SK-N-SH (cell line): ENCODE data around the gene MAP4. TPM values are rescaled to one million over a fixed set of nuclear protein-coding genes. Genes with fewer than 3 reads are reported as not detected.

Experiments
- CTCF ChIA-PET: fragments of 300-600, 350-600 bp; formaldehyde crosslinking; extraction: SDS; loops from one replicate; lab custom pipeline; 2021; lab: Yijun Ruan, JAX
- POLR2A ChIA-PET: fragments of 350-600 bp; sonication (Branson Sonifier 250); formaldehyde crosslinking; extraction: SDS; loops from one replicate; lab custom pipeline; 2020; ENCODE audit warnings: antibody characterized with exemption, inconsistent platforms; lab: Yijun Ruan, JAX
- DNase-seq: peaks from one replicate; pipeline ENCODE4 v3.0.0; 2012
- H2AFZ ChIP-seq: fragments of 200-600 bp; sonication (generic); 2 replicates; pipeline ENCODE4 v1.8.1; 2016; ENCODE audit warnings: antibody characterized with exemption, mild to moderate bottlenecking, low read depth
- H3F3A ChIP-seq: fragments of 200-600 bp; sonication (generic); replicated peaks from 2 replicates; pipeline ENCODE3; 2016; ENCODE audit warnings: antibody characterized with exemption, mild to moderate bottlenecking; ENCODE audit not compliant: insufficient read depth
- H3K27ac ChIP-seq, 2 experiments: fragments of 200-500 bp in 1 of 2; fragments of 200-600 bp in 1 of 2; sonication (Bioruptor generic) in 1 of 2; sonication (generic), shearing (Covaris generic) in 1 of 2; 2 replicates each; pipeline versions ENCODE4 v1.5.1 to v1.6.1; 2014 to 2016; ENCODE audit warnings: low read depth in 2 of 2, inconsistent platforms in 1 of 2, low read length in 1 of 2, mild to moderate bottlenecking in 1 of 2, mixed read lengths in 1 of 2
- H3K27me3 ChIP-seq: fragments of 200-600 bp; sonication (generic), shearing (Covaris generic); 2 replicates; pipeline ENCODE4 v1.6.1; 2016; ENCODE audit warnings: mixed run types; ENCODE audit not compliant: insufficient read depth
- H3K36me3 ChIP-seq, 2 experiments: fragments of 200-500 bp in 1 of 2; fragments of 200-600 bp in 1 of 2; sonication (Bioruptor generic) in 1 of 2; sonication (generic) in 1 of 2; replicated peaks in 1 of 2; 2 replicates each; pipeline versions ENCODE3 to v1.5.1; 2014 to 2016; ENCODE audit warnings: low read length in 1 of 2, mild to moderate bottlenecking in 1 of 2; ENCODE audit not compliant: insufficient read depth in 2 of 2, control insufficient read depth in 1 of 2
- H3K4me1 ChIP-seq, 2 experiments: fragments of 200-500 bp in 1 of 2; fragments of 200-600 bp in 1 of 2; sonication (Bioruptor generic) in 1 of 2; sonication (generic), shearing (Covaris generic) in 1 of 2; 2 replicates each; pipeline versions ENCODE4 v1.5.1 to v1.6.1; 2014 to 2016; ENCODE audit warnings: low read depth in 1 of 2, low read length in 1 of 2, mixed run types in 1 of 2; ENCODE audit not compliant: insufficient read depth in 2 of 2, control insufficient read depth in 1 of 2
- H3K4me2 ChIP-seq: fragments of 200-600 bp; sonication (generic), shearing (Covaris generic); 2 replicates; pipeline ENCODE4 v1.6.1; 2017; ENCODE audit warnings: mixed run types
- H3K4me3 ChIP-seq, 2 experiments: fragments of 200-500 bp in 1 of 2; fragments of 200-600 bp in 1 of 2; sonication (Bioruptor generic) in 1 of 2; sonication (generic), shearing (Covaris generic) in 1 of 2; 2 replicates each; pipeline versions ENCODE4 v1.5.1 to v1.8.1; 2014 to 2016; ENCODE audit warnings: low read depth in 2 of 2, inconsistent platforms in 1 of 2, low read length in 1 of 2, mild to moderate bottlenecking in 1 of 2, mixed read lengths in 1 of 2, moderate library complexity in 1 of 2
- H3K79me2 ChIP-seq: fragments of 200-600 bp; sonication (generic); 2 replicates; pipeline ENCODE4 v1.8.1; 2017; ENCODE audit warnings: mild to moderate bottlenecking; ENCODE audit not compliant: insufficient read depth
- H3K9ac ChIP-seq: fragments of 200-600 bp; sonication (generic); 2 replicates; pipeline ENCODE4 v1.6.1; 2017; ENCODE audit warnings: mixed run types
- H3K9me2 ChIP-seq: fragments of 200-600 bp; sonication (generic); 2 replicates; pipeline ENCODE4 v1.6.1; 2017; ENCODE audit warnings: mixed run types
- H3K9me3 ChIP-seq: fragments of 200-600 bp; sonication (generic); 2 replicates; pipeline ENCODE4 v1.6.1; 2017; ENCODE audit warnings: mixed run types, mild to moderate bottlenecking, moderate library complexity
- H4K20me1 ChIP-seq: fragments of 200-600 bp; sonication (generic); 2 replicates; pipeline ENCODE4 v1.6.1; 2017; ENCODE audit warnings: mild to moderate bottlenecking, mixed run types; ENCODE audit not compliant: insufficient read depth
- ELF1 ChIP-seq: IDR thresholded peaks from 2 replicates; pipeline ENCODE4 v1.4.0; 2012
- EP300 ChIP-seq, 2 experiments: IDR thresholded peaks; 2 replicates each; pipeline versions ENCODE4 v1.4.0 to v1.6.1; 2012; ENCODE audit warnings: borderline replicate concordance in 1 of 2, low read depth in 1 of 2, low read length in 1 of 2
- EZH2phosphoT487 ChIP-seq: fragments of 200-600 bp; sonication (generic); IDR thresholded peaks from 2 replicates; pipeline ENCODE4 v1.6.1; 2017; ENCODE audit warnings: low read depth, mixed run types, mild to moderate bottlenecking, antibody characterized with exemption, moderate library complexity, borderline replicate concordance
- FOXJ3 ChIP-seq: sonication (generic); formaldehyde crosslinking; IDR thresholded peaks from 2 replicates; pipeline ENCODE4 v1.5.1; 2020; ENCODE audit warnings: mild to moderate bottlenecking, missing genetic modification reagents
- MXI1 ChIP-seq: IDR thresholded peaks from 2 replicates; pipeline ENCODE4 v1.6.1; 2012; ENCODE audit warnings: mild to moderate bottlenecking, low read depth, low read length, improper control_type of control experiment
- NFIC ChIP-seq: IDR thresholded peaks from 2 replicates; pipeline ENCODE4 v1.4.0; 2012; ENCODE audit warnings: borderline replicate concordance
- RAD21 ChIP-seq: IDR thresholded peaks from 2 replicates; pipeline ENCODE4 v1.6.1; 2012; ENCODE audit warnings: mild to moderate bottlenecking, low read length
- RXRA ChIP-seq: IDR thresholded peaks from 2 replicates; pipeline ENCODE4 v1.4.0; 2012; ENCODE audit warnings: low read depth, mild to moderate bottlenecking, borderline replicate concordance
- SMC3 ChIP-seq: IDR thresholded peaks from 2 replicates; pipeline ENCODE4 v1.6.1; 2012; ENCODE audit warnings: low read depth, low read length, improper control_type of control experiment
- WGBS: methylation state at CpG from one replicate; pipeline ENCODE4 v1.1.6; 2017; ENCODE audit warnings: low lambda C conversion rate; 5-methylcytosine and 5-hydroxymethylcytosine counted together
- polyA plus RNA-seq, 3 experiments: library from polyadenylated mRNA; depleted of rRNA; stranded (reverse); fragments of >200 nt; gene quantifications; 2 replicates each; pipeline ENCODE4 v1.2.3, GENCODE V29; 2012
- TF ChIP-seq, protein P1 (sequence below): IDR thresholded peaks from 2 replicates; pipeline ENCODE4; 2012
- TF ChIP-seq, protein P2 (sequence below): fragments of 200-600 bp; sonication (generic); IDR thresholded peaks from 2 replicates; pipeline ENCODE4 v1.6.1; 2017; ENCODE audit warnings: antibody characterized with exemption, mild to moderate bottlenecking, moderate library complexity
- TF ChIP-seq, protein P3 (sequence below): IDR thresholded peaks from 2 replicates; pipeline ENCODE4 v1.6.1; 2012; ENCODE audit warnings: mild to moderate bottlenecking, low read depth, low read length, moderate library complexity
- TF ChIP-seq, protein P4 (sequence below): fragments of 150-350 bp; IDR thresholded peaks from 2 replicates; pipeline ENCODE4 v1.6.1; 2016; ENCODE audit warnings: mild to moderate bottlenecking, low read depth, low read length
- TF ChIP-seq, protein P5 (sequence below): IDR thresholded peaks from 2 replicates; pipeline ENCODE4 v1.4.0; 2012; ENCODE audit warnings: low read depth

Gene MAP4
- polyA plus RNA-seq, 1 of the 3 experiments (the other 2 are of a cell fraction), result 121 TPM

DNA sequence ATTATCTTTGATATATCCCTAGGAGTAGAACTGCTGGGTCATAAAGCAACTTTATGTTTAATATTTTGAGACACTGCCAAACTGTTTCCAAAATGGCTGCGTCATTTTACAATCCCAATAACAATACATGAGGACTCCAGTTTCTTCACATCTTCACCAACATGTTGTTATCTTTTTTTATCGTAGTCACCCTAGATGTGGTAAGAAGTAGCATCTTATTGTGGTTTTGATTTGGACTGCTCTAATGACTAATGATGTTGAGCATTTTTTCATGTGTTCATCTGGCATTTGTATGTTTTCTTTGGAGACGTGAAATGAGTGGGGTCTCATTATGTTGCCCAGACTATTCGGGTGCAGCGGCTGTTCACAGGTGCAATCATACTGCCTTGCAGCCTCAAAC, 83.8 kb downstream of the MAP4 start:
- no peak overlapping the region for H3K4me2 ChIP-seq
- H3K4me1 ChIP-seq, result no peaks in the 10 kb centered on the region
- no peaks in the 10 kb centered on the region for H3K9me3 ChIP-seq
- peaks cover 4 to 17% of the 10 kb centered on the region in 2 experiments for H3K36me3 ChIP-seq
- 98% methylated on average over 5 of the region's 5 CpGs for WGBS
- POLR2A ChIA-PET, result no interaction called here
- no peaks in the 10 kb centered on the region for H3F3A ChIP-seq
- H3K79me2 ChIP-seq, result peaks cover 94% of the 10 kb centered on the region; the same call in 1 of the 2 replicates
- H3K9ac ChIP-seq, result no peak overlapping the region
- H3K27ac ChIP-seq, result no peak overlapping the region
- H4K20me1 ChIP-seq, result peaks cover 61% of the 10 kb centered on the region
- DNase-seq, result no peak
- no peak overlapping the region for H3K4me3 ChIP-seq
- no peaks in the 10 kb centered on the region for H3K27me3 ChIP-seq
- no peaks in the 10 kb centered on the region for H3K9me2 ChIP-seq
- TF ChIP-seq ELF1 (no peak), EP300 (IDR thresholded peaks at IDR 0.05; ENCODE audit: borderline replicate concordance in 1 of 2, low read depth in 1 of 2, low read length in 1 of 2) (no peak), MXI1 (no peak), RAD21 (no peak), SMC3 (no peak), NFIC (no peak), RXRA (no peak), FOXJ3 (no peak), EZH2phosphoT487 (no peak)
- TF ChIP-seq, protein P1, sequence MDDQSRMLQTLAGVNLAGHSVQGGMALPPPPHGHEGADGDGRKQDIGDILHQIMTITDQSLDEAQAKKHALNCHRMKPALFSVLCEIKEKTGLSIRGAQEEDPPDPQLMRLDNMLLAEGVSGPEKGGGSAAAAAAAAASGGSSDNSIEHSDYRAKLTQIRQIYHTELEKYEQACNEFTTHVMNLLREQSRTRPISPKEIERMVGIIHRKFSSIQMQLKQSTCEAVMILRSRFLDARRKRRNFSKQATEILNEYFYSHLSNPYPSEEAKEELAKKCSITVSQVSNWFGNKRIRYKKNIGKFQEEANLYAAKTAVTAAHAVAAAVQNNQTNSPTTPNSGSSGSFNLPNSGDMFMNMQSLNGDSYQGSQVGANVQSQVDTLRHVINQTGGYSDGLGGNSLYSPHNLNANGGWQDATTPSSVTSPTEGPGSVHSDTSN, result no peak
- TF ChIP-seq, protein P2, sequence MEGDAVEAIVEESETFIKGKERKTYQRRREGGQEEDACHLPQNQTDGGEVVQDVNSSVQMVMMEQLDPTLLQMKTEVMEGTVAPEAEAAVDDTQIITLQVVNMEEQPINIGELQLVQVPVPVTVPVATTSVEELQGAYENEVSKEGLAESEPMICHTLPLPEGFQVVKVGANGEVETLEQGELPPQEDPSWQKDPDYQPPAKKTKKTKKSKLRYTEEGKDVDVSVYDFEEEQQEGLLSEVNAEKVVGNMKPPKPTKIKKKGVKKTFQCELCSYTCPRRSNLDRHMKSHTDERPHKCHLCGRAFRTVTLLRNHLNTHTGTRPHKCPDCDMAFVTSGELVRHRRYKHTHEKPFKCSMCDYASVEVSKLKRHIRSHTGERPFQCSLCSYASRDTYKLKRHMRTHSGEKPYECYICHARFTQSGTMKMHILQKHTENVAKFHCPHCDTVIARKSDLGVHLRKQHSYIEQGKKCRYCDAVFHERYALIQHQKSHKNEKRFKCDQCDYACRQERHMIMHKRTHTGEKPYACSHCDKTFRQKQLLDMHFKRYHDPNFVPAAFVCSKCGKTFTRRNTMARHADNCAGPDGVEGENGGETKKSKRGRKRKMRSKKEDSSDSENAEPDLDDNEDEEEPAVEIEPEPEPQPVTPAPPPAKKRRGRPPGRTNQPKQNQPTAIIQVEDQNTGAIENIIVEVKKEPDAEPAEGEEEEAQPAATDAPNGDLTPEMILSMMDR, result no peak
- TF ChIP-seq, protein P3, sequence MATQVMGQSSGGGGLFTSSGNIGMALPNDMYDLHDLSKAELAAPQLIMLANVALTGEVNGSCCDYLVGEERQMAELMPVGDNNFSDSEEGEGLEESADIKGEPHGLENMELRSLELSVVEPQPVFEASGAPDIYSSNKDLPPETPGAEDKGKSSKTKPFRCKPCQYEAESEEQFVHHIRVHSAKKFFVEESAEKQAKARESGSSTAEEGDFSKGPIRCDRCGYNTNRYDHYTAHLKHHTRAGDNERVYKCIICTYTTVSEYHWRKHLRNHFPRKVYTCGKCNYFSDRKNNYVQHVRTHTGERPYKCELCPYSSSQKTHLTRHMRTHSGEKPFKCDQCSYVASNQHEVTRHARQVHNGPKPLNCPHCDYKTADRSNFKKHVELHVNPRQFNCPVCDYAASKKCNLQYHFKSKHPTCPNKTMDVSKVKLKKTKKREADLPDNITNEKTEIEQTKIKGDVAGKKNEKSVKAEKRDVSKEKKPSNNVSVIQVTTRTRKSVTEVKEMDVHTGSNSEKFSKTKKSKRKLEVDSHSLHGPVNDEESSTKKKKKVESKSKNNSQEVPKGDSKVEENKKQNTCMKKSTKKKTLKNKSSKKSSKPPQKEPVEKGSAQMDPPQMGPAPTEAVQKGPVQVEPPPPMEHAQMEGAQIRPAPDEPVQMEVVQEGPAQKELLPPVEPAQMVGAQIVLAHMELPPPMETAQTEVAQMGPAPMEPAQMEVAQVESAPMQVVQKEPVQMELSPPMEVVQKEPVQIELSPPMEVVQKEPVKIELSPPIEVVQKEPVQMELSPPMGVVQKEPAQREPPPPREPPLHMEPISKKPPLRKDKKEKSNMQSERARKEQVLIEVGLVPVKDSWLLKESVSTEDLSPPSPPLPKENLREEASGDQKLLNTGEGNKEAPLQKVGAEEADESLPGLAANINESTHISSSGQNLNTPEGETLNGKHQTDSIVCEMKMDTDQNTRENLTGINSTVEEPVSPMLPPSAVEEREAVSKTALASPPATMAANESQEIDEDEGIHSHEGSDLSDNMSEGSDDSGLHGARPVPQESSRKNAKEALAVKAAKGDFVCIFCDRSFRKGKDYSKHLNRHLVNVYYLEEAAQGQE, result no peak
- TF ChIP-seq, protein P4, sequence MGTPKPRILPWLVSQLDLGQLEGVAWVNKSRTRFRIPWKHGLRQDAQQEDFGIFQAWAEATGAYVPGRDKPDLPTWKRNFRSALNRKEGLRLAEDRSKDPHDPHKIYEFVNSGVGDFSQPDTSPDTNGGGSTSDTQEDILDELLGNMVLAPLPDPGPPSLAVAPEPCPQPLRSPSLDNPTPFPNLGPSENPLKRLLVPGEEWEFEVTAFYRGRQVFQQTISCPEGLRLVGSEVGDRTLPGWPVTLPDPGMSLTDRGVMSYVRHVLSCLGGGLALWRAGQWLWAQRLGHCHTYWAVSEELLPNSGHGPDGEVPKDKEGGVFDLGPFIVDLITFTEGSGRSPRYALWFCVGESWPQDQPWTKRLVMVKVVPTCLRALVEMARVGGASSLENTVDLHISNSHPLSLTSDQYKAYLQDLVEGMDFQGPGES, result no peak
- TF ChIP-seq, protein P5, sequence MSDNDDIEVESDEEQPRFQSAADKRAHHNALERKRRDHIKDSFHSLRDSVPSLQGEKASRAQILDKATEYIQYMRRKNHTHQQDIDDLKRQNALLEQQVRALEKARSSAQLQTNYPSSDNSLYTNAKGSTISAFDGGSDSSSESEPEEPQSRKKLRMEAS, result no peak
- TF ChIP-seq, all 33 proteins: peak for 0
- H2AFZ ChIP-seq, result no peak overlapping the region
- CTCF ChIA-PET, result no interaction called here
